SU-DHL-6 (cell line): ENCODE results near the gene CADM4.

Source experiments
- H2AFZ ChIP-seq: fragments of 200-600 bp; sonication (generic); 2 replicates; pipeline ENCODE4 v1.6.1; 2014; ENCODE audit warnings: low read depth, mild to moderate bottlenecking, moderate library complexity, mixed read lengths, antibody characterized with exemption, low read length; ENCODE audit not compliant: severe bottlenecking
- H3F3A ChIP-seq: fragments of 200-600 bp; shearing (Covaris generic); 2 replicates; pipeline ENCODE4 v1.6.0; 2016; ENCODE audit warnings: antibody characterized with exemption, mild to moderate bottlenecking; ENCODE audit not compliant: insufficient read depth
- H3K27ac ChIP-seq: fragments of 200-600 bp; sonication (generic); 2 replicates; pipeline ENCODE4 v1.5.1; 2016; ENCODE audit warnings: low read depth, mild to moderate bottlenecking, low read length, moderate library complexity, mixed read lengths
- H3K27me3 ChIP-seq: fragments of 200-600 bp; sonication (generic), shearing (Covaris generic); 2 replicates; pipeline ENCODE4 v1.6.0; 2014; ENCODE audit warnings: mild to moderate bottlenecking, low read length
- H3K36me3 ChIP-seq: fragments of 200-600 bp; sonication (generic); 2 replicates; pipeline ENCODE4 v1.6.1; 2014; ENCODE audit warnings: mild to moderate bottlenecking, low read length, mixed read lengths
- H3K4me2 ChIP-seq: fragments of 300-600, 200-600 bp; shearing (Covaris generic), sonication (generic); 2 replicates; pipeline ENCODE4 v1.6.0; 2014; ENCODE audit warnings: low read length, low read depth, mild to moderate bottlenecking; ENCODE audit not compliant: poor library complexity, severe bottlenecking
- H3K4me3 ChIP-seq: fragments of 200-600 bp; sonication (generic); 2 replicates; pipeline ENCODE4 v1.5.1; 2014; ENCODE audit warnings: antibody characterized with exemption, low read length, mild to moderate bottlenecking, mixed read lengths; ENCODE audit not compliant: insufficient read depth, poor library complexity, severe bottlenecking
- H3K79me2 ChIP-seq: fragments of 200-600 bp; sonication (generic); 2 replicates; pipeline ENCODE4 v1.6.1; 2014; ENCODE audit warnings: mild to moderate bottlenecking, low read length, moderate library complexity; ENCODE audit not compliant: insufficient read depth
- H3K9ac ChIP-seq: fragments of 200-600 bp; sonication (generic); 2 replicates; pipeline ENCODE4 v1.7.0; 2014; ENCODE audit warnings: mild to moderate bottlenecking, low read length
- H3K9me2 ChIP-seq: fragments of 200-600 bp; sonication (generic); replicated peaks from 2 replicates; pipeline ENCODE4 v1.6.1; 2014; ENCODE audit warnings: low read length; ENCODE audit not compliant: insufficient read depth
- H3K9me3 ChIP-seq: fragments of 200-600 bp; sonication (generic); 2 replicates; pipeline ENCODE4 v1.6.1; 2014; ENCODE audit warnings: low read length, mixed read lengths; ENCODE audit not compliant: insufficient read depth
- H4K20me1 ChIP-seq: fragments of 200-600 bp; sonication (generic); 2 replicates; pipeline ENCODE4 v1.6.1; 2014; ENCODE audit warnings: low read depth, mild to moderate bottlenecking, antibody characterized with exemption, low read length, moderate library complexity, mixed read lengths
- CTCF ChIP-seq: fragments of 200-600 bp; sonication (generic); IDR thresholded peaks from one replicate; pipeline ENCODE4 v1.5.1; 2017; ENCODE audit warnings: antibody characterized with exemption, mild to moderate bottlenecking, low read length, moderate library complexity; ENCODE audit not compliant: insufficient read depth, poor library complexity, severe bottlenecking
- EZH2phosphoT487 ChIP-seq: fragments of 200-600 bp; sonication (generic), shearing (Covaris generic); conservative IDR thresholded peaks from 2 replicates; pipeline ENCODE4 v1.6.1; 2018; ENCODE audit warnings: mild to moderate bottlenecking, antibody characterized with exemption, low read length, moderate library complexity, mixed read lengths

CADM4 gene

GRCh38 chr19:43675269-43675879, 35.7 kb upstream of the CADM4 start:
- H2AFZ ChIP-seq = no peak overlapping the region

DNA sequence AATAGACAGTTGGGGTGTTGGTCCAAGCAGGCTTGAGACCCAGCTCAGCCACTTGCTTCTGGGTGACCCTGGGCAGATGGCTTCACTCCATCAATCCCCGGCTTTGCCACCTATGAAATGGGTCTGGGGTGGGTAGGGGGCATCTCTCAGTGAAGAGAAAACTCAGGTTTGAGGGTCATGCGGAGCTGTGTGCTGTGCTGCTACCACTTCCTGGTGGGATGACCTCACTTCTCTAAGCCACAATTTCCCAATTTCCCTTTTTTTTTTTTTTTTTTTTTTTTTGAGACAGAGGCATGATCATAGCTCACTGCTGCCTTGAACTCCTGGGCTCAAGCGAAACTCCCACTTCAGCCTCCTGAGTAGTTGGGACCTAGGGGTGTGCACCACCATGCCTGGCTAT, 34.9 kb upstream of the CADM4 start:
- no peaks in the 10 kb centered on the region for H3K79me2 ChIP-seq
- no peaks in the 10 kb centered on the region for H3K9me3 ChIP-seq
- no peak overlapping the region for H3K9ac ChIP-seq
- no peaks in the 10 kb centered on the region for H3F3A ChIP-seq
- no peak overlapping the region for H3K4me3 ChIP-seq
- H3K4me2 ChIP-seq = no peak overlapping the region
- no peaks in the 10 kb centered on the region for H4K20me1 ChIP-seq
- no peak overlapping the region for H3K27ac ChIP-seq
- no peaks in the 10 kb centered on the region for H3K27me3 ChIP-seq
- no peaks in the 10 kb centered on the region for H3K9me2 ChIP-seq
- no peak overlapping the region for H2AFZ ChIP-seq
- no peak for TF ChIP-seq CTCF
- no peak for TF ChIP-seq EZH2phosphoT487
- no peaks in the 10 kb centered on the region for H3K36me3 ChIP-seq

More at GRCh38 chr19:43675269-43675879, 35.7 kb upstream of the CADM4 start:
- Histone ChIP-seq H3K79me2 (no peaks in the 10 kb centered on the region), H3K4me3 (no peak overlapping the region), H3K9me2 (no peaks in the 10 kb centered on the region), H3K9ac (no peak overlapping the region), H3F3A (no peaks in the 10 kb centered on the region), H3K36me3 (no peaks in the 10 kb centered on the region), H3K9me3 (no peaks in the 10 kb centered on the region), H3K27ac (no peak overlapping the region), H3K4me2 (no peak overlapping the region), H4K20me1 (no peaks in the 10 kb centered on the region), H3K27me3 (no peaks in the 10 kb centered on the region)
- TF ChIP-seq CTCF (no peak), EZH2phosphoT487 (no peak)

DNA sequence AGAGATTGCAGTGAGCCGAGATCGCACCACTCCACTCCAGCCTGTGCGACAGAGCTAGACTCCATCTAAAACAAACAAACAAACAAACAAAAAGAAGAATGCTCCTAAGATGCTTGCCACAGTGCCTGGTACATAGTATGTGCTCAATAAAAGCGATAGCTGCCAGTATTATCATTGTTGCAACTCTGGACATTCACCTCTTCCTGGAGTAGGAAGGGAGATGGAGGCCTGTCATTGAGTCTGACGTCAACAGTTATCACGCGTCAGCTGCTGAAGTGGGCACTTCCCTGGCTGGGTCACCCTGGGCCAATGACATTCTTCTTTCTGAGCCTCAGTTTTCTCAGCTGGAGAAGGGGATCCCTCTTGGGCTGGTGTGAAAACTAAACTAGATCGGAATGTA, 34.5 kb upstream of the CADM4 start:
- TF ChIP-seq CTCF (no peak), EZH2phosphoT487 (no peak)
- Histone ChIP-seq H3K36me3 (no peaks in the 10 kb centered on the region), H3K4me3 (no peak overlapping the region), H2AFZ (no peak overlapping the region), H3K27ac (no peak overlapping the region), H3F3A (no peaks in the 10 kb centered on the region), H3K9me2 (no peaks in the 10 kb centered on the region), H3K9ac (no peak overlapping the region), H3K4me2 (no peak overlapping the region), H3K9me3 (no peaks in the 10 kb centered on the region), H3K79me2 (no peaks in the 10 kb centered on the region), H4K20me1 (no peaks in the 10 kb centered on the region), H3K27me3 (no peaks in the 10 kb centered on the region)
